NT2/D1 (cell line): ENCODE data around the gene PTPN1.

Experiments
- YY1 ChIP-seq: IDR thresholded peaks from 2 replicates; pipeline ENCODE4 v1.6.1; 2011; ENCODE audit not compliant: insufficient read length, insufficient read depth
- ZNF274 ChIP-seq: IDR thresholded peaks from 2 replicates; pipeline ENCODE4 v1.6.1; 2011; ENCODE audit warnings: mild to moderate bottlenecking, low read depth, low read length

DNA sequence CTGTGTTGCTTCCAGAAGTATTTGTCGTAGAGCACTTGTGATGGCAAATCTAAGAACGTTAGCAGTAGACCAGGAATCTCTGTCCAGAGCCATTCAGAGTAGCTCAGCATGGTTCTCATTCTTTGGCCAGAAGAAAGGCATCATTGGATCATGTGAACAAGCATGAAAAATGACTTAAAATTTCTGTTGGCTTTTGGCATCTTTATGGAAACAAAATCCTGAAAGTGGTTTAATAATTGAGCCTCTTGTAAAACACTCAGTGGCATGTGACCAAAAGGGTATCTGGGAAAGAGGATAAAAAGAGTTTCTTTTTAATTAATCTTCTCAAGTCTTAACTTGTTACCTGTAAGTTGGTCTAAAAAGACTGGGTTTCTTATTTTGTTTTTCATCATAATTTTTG lies 55.2 kb downstream of the PTPN1 start:
- TF ChIP-seq ZNF274: no peak
- no peak for TF ChIP-seq YY1
